DND-41 (cell line): ENCODE data around the gene USP22.

Experiments
- EZH2 ChIP-seq: IDR thresholded peaks from 3 replicates; pipeline ENCODE4 v1.6.1; 2012; ENCODE audit warnings: borderline replicate concordance, low read depth, mild to moderate bottlenecking, moderate library complexity, low read length, inconsistent platforms; ENCODE audit not compliant: severe bottlenecking
- TF ChIP-seq, protein P1 (sequence below): IDR thresholded peaks from 2 replicates; pipeline ENCODE4 v1.5.1; 2012; ENCODE audit warnings: borderline replicate concordance, low read length, moderate library complexity, mild to moderate bottlenecking; ENCODE audit not compliant: poor library complexity, severe bottlenecking; ENCODE audit errors: extremely low read depth

DNA sequence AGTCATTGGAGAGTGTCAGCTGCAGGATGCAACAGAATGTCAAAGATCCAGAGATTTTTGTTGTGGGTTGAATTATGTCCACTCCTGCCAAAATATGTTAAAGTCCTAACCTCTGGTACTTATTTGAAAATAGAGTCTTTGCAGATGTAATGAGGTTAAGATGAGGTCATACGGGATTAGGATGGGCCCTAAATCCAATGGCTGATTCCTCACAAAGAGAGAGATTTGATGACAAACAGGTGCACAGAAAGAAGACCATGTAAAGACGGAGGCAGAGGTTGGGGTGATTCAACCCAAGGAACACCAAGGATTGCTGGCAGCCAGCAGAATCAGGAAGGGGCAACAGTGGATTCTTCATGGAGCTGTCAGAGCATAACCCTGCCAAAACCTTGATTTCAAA is 34.5 kb upstream of the USP22 start:
- TF ChIP-seq, protein P1, sequence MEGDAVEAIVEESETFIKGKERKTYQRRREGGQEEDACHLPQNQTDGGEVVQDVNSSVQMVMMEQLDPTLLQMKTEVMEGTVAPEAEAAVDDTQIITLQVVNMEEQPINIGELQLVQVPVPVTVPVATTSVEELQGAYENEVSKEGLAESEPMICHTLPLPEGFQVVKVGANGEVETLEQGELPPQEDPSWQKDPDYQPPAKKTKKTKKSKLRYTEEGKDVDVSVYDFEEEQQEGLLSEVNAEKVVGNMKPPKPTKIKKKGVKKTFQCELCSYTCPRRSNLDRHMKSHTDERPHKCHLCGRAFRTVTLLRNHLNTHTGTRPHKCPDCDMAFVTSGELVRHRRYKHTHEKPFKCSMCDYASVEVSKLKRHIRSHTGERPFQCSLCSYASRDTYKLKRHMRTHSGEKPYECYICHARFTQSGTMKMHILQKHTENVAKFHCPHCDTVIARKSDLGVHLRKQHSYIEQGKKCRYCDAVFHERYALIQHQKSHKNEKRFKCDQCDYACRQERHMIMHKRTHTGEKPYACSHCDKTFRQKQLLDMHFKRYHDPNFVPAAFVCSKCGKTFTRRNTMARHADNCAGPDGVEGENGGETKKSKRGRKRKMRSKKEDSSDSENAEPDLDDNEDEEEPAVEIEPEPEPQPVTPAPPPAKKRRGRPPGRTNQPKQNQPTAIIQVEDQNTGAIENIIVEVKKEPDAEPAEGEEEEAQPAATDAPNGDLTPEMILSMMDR, result no peak
- no peak for TF ChIP-seq EZH2
